OCI-LY7 (cell line): ENCODE data around the gene AP1M1.

ENCODE experiments used
- EZH2phosphoT487 ChIP-seq: fragments of 200-600 bp; sonication (generic); IDR thresholded peaks from 2 replicates; pipeline ENCODE4 v1.6.1; 2018; ENCODE audit warnings: low read depth, borderline replicate concordance, mild to moderate bottlenecking, mixed run types, antibody characterized with exemption, low read length, moderate library complexity, mixed read lengths
- TF ChIP-seq, protein P1 (sequence below): fragments of 200-600 bp; sonication (generic); conservative IDR thresholded peaks from 2 replicates; pipeline ENCODE4 v1.5.1; 2014; ENCODE audit warnings: mild to moderate bottlenecking, antibody characterized with exemption, low read length, moderate library complexity, mixed read lengths

DNA sequence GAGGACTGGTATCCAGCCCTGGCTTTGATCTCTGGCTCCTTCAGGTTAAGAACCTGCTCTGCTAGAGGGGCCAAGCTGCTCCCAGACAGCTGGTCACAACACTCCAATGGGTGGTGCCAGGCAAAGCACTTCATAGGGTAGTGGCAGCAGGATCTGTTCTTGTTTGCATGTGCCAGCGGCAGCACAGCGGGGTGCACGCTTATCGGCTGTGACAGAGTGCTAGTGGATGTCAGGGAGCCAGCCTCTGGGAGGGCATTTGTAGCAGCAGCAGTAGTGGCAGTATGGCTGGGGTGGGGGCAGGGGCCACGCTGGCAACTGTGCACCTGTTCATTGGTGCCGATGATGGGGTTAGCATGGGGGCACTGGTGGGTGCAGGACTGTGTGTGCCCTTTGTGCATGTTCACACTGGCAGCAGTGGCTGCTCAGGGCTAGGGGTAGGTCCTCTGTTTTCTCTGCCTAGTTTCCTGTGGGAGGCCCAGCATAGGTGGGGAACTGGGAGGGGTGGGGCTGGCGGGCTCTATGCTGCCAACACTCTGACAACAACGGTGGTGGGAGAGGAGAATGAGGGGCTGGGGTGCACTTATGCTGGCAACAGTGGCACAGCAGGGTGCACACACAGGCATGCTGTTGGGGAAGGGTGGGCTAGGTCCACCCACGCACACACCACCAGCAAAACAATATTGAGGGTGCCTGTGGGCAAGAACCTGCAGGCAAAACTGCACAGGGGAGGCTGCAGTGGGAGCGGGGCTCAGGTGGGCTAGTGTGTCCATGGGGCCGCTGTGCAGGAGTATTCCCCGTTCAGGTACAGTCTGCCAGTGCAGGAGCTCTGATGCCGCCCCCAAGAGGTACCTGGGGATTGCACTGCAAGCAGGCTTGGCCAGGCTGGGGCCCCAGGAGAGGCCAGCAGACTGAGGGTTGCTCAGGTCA, 19.3 kb downstream of the AP1M1 start:
- TF ChIP-seq, protein P1, sequence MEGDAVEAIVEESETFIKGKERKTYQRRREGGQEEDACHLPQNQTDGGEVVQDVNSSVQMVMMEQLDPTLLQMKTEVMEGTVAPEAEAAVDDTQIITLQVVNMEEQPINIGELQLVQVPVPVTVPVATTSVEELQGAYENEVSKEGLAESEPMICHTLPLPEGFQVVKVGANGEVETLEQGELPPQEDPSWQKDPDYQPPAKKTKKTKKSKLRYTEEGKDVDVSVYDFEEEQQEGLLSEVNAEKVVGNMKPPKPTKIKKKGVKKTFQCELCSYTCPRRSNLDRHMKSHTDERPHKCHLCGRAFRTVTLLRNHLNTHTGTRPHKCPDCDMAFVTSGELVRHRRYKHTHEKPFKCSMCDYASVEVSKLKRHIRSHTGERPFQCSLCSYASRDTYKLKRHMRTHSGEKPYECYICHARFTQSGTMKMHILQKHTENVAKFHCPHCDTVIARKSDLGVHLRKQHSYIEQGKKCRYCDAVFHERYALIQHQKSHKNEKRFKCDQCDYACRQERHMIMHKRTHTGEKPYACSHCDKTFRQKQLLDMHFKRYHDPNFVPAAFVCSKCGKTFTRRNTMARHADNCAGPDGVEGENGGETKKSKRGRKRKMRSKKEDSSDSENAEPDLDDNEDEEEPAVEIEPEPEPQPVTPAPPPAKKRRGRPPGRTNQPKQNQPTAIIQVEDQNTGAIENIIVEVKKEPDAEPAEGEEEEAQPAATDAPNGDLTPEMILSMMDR = no peak
- no peak for TF ChIP-seq EZH2phosphoT487
